Glomerular endothelial cell (primary cell): ENCODE results near the gene STRADA. TPM values are rescaled to one million over a fixed set of nuclear protein-coding genes. Genes with fewer than 3 reads are reported as not detected.

Experiments used
- DNase-seq: peaks from one replicate; pipeline ENCODE4 v3.0.0-alpha.2; 2011; ENCODE audit warnings: low read depth, low spot score; ENCODE audit errors: extremely low read depth
- total RNA-seq: library from RNA; depleted of rRNA; stranded (reverse); fragments of >200 nt; gene quantifications from 2 replicates; pipeline ENCODE4 v1.2.3, GENCODE V29; 2015

STRADA gene
- total RNA-seq, 1 donor from 2014 or later = 34.2 TPM

DNA sequence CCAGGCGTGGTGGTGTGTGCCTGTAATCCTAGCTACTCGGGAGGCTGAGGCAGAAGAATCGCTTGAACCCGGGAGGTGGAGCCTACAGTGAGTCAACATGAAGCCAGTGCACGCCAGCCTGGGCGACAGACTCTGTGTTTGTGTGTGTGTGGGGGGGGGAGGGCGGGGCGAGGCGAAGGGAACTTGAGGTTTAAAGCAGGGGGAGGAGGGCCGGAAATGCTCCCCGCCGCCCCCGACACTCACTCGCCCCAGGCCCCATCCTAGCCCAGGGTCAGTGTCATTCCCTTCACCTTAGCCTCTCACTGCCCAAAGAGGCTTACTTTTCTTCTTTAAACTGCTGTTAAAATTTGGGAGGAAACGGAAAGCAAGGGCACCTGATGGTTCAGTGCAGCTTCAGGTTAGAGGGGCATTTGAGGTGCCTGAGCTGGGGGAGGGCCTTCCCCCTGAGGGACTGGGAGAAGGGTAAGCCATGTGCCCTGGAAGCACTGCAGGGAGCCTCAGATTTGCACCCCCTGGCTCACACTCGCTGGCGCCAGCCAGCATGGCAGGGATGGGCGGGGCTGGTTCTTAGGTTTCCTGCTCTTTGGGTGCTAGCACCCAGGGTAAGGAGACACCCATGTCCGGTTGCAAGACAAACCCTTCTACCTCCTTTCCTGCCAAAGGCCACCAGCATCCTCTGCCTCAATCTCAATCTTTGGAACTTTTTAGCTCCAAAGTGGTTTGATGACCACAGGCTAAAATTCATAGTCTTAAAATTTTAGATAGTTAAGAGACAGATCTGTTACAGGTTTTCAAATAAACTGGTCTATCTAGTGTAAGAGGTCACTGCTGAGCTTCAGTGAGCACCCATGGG lies 39.5 kb downstream of the STRADA start:
- no peak for DNase-seq

DNA sequence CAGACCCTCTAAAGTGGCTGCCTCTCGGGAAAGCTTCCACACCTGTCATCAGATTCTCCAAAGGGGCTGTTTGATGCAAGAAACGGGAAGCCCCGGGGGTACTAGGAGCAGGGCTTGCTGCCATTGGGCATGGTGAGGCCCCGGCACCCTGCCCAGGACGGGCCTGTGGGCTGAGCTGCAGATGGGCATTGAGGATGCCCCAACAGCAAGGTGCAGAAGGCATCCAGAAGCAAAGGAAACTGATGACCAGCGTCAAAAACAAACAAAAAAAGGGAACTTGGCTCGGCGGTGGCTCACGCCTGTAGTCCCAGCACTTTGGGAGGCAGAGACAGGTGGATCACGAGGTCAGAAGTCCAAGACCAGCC lies 40.2 kb downstream of the STRADA start:
- DNase-seq = no peak

DNA sequence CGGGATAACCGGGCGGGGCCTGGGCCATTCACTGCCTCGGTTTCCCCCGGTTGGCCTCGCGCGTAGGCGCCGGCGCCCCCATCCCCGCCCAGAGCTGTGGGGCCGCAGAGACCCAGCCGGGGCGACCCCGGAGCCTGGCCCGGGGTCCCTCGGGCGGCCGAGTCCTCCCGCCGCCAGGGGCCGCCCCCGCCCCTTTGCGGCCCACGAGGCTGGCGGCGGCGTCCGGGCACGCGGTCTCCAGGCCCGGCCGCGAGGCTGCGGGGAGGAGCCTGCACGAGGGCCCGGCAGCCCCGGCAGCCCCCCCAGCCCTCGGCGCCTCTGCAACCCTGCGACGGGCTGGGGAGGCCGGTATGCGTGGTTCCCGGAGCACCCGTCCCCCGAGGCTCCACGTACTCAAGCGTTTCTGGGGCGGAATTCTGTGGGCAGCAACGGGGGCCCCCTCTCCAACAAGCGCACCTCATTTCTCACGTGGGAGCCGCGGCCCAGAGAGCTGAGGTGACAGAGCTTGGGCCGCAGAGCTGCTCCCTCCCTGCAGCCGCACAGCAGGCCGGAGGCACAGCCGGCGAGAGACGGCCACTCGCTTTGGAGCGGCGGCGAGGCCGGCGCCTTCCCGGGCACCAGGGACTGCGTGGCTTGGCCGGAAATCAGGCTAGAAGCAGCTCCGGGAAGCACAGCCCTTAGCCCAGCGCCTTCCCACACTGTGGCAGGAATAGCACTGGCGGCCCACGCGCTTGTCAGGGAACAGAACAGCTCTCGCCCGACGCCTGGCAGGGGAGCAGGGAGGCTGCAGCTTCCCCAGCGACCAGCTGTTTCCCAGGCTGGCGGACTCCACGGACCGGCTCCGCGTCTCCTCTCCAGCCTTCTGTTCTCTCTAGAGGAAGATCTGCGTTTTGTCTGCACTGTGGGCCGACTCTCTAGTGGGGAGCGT lies 40.8 kb downstream of the STRADA start:
- no peak for DNase-seq

DNA sequence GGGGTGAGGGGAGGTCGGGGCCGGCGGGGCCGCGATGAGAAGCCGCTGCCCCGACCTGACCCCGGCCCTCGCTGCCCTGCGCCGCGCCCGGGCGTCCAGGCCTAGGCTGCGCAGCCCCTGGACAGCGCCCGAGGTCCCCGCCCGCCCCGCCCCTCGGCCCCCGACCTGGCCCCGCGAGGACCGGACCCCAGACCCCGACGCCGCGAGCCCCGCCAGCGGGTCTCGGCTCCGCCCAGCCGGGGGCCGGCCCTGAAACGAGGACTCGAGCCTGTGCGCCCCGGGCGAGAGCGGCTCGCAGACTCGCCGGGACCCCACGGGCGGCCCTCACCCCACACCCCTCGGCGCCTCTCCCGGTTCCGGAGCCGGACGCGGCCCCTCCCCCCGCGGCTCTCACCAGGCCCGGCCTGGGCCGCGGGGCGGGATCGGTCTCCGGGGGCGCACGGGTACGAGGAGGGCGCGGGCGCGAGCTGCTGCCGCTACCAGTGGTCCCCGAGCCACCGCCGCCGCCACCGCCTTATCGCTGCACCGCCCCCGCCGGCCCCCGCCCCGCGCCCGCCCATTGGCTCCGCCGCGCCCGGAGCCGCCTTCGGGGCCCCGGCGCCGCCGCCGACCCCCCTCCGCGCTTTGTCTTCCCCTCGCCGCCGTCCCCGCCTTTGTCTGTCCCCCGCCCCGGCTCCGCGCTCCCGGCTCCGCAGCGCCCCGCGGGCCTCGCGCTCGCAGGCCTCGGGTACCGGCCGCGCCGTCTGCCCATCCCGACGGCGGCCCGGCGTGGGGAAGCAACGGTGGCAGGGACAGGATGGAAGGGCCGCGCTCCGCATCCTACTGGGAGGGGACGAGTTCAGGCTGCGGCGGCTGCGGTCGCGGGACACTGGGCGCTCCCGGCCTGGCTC lies 41.7 kb downstream of the STRADA start, which contains the start of gene LIMD2:
LIMD2 (minus strand) TSS at position 488 of the 890 bp plus-strand sequence. CDS start 827 bp downstream, outside the sequence.
- no peak for DNase-seq

DNA sequence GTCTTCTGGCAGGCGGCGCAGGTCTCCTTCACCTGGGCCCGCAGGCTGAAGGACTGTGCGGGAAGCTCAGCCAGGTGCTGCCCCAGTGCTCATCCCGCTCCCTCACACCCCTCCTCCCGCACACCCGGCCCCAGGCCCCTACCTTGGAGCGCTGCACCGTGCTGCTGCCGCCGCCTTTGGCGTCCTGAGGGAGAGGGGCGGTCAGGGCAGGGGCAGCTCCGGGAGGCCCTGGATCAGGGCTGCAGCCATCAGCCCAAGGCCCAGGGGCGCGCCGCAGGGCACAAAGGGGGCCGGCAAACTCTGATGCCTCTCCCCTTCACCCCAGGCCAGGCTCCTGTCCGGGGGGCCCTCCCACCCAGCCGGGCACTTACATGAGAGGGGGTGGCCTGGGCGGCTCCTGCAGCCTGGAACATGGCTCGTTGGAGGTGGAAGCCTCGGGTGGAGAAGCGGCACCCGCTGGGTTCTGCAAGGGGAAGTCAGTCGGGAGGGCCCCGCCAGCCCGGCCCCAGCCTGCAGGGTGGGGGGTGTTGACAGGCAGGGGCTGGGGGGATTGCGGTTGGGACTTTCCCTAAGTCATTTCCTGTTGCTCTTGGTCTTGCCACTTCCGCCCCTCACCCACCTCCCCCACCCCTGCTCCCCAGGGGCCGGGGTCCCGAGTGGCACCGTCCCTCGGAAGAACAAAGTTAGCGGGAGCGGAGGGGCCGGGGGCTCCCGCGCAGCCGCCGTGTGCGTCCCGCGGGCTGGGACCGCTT lies 42.5 kb downstream of the STRADA start:
- no peak for DNase-seq

DNA sequence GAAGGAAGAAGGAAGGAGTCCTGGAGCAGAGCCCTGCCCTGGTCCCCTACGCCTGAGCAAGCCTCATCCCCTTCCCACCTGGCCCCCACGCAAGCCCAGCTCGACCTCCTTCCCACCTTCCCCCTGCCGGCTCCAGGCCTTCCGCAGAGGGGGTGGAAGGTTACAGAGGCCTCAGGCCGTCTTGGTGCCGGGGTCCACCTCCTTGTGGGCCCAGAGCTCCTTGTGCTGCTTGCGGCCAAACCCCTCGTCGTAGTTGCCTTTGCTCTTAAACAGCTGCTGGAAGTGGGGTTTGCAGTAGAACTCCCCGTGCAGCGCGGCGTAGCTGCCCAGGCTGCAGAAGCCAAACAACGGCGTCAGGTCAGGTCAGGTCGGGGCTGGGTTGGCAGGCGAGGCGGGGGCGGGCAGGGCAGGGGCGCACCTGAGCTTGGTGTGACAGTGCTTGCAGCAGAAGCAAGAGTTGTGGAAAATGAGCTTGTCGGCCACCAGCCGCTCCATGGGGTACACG lies 43.2 kb downstream of the STRADA start:
- no peak for DNase-seq

DNA sequence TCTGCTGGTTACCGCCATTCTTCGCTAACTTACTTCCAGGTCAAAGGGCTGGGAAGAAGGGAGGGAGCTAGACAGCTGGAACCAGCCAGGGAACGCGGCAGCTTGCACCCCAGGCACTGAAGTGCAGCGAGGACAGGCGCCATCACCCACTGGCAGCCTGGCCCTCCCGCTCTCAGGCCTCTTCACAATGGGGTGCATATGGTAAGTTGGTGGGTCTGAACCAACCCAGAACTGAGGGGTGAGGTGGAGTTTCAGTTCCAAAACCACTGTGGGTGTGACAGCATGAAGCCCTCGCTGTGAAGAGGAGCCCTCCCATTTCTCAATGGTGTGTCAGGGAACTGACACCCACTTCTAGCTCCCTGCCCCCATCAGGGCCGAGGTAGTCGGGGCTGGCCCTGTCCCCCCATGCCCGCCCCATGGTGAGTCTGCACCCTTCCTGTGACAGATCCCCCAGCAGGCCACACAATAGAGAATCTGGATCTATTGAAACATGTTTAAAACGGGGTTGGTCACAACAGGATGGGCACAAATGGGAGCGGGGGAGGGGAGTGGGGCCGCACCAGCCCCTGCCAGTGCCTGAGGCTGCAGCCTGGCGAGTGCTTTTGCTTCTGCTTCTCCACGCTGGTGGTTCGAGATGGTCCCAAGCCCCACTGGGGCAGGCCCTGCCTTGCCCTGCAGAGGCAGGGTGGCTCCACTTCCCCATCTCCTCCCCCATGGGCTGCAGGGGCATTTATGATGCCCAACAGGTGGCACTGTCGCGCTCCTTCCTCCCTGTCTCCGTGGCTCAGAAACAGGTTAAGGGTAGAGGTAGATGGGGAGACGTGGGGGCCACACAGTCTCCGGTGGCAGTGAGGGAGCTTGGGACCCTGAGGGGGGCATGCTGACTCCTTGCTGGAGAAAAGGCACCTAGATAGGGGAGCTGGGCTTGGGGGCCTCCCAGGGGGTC lies 44.0 kb downstream of the STRADA start:
- no peak for DNase-seq

DNA sequence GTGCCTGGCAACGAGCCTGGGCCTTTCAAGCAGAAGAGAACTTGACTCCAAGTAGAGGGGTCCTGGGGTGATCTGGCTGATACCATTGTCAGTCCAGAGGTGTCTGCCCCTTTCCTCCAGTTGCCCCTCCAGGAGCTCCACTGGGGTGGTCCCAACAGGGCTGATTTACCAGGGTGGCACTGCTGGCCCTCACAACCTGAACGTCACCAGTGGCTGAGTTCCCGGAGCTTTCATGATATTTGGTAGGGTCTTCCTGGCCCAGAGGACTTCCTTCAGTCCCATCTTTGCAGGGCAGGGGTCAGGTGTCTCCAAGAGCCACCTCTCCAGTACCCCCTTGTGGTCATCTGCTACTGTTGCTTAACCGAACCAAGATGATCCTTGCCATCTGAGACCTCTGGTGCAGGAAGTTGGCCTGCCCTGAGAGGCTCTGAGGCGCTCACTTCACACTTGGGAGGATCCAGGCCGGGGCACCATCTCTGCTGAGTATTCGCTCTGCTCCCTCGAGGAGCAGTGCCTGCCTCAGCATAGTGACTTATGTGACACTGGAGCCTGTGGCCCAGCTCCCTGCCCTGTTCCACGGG lies 45.1 kb downstream of the STRADA start:
- DNase-seq = no peak

DNA sequence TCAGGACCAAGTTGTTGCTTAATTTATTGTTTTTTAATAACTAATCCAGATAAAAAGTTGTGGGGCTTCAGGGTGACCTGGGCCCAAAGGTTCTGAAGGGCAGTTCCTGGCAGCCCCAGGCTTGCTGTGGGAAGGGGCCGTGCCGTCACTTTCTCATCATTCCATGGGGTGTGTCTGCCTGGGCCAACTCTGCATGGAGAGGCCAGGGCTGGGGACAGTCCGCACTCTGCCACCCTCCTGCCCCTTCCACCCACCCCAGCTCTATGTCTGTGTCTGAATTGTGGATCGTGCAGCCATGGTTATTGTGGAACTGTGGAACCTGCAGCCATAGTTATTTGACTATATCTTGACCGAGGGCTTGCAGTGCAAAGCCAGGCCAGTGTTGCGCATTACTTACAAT lies 45.7 kb downstream of the STRADA start:
- no peak for DNase-seq

DNA sequence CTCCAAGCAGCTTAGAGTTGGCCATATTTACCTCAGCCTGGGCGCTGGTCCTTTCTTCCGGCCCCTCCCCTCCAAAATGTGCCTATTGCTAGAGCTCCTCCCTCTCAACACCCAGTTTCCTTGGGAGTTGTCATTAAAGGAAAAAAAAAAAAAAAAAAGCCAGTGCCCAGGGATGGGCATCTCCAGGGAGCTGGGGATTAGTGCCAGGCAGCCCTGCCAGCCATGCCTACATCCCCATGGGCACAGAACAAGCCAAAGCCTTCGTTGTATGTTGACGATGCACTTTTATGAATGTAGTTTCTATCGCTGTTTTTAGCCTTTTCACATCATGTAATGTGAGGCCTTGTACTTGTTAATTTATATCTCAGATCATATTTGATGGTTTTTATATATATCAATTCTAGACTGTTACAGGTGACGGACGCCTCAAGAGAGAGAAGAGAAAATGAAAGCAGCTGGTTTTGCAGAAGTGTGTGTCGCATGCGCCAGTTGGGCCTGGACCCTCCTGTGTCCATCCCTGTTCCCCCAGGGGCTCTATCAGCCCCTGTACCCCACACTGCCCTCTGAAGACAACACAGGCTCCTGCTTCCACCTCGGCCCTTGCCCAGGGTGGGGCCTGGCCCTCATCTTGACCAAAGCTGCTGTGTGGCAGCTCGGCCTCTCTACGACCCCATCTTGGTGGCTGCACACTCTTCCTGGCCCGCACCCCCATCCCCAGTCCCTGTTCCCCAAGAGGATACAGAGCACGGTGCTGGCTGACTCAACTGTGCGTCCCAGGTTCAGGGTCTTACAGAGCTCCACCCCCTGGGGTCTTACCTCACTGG lies 46.4 kb downstream of the STRADA start:
- no peak for DNase-seq

DNA sequence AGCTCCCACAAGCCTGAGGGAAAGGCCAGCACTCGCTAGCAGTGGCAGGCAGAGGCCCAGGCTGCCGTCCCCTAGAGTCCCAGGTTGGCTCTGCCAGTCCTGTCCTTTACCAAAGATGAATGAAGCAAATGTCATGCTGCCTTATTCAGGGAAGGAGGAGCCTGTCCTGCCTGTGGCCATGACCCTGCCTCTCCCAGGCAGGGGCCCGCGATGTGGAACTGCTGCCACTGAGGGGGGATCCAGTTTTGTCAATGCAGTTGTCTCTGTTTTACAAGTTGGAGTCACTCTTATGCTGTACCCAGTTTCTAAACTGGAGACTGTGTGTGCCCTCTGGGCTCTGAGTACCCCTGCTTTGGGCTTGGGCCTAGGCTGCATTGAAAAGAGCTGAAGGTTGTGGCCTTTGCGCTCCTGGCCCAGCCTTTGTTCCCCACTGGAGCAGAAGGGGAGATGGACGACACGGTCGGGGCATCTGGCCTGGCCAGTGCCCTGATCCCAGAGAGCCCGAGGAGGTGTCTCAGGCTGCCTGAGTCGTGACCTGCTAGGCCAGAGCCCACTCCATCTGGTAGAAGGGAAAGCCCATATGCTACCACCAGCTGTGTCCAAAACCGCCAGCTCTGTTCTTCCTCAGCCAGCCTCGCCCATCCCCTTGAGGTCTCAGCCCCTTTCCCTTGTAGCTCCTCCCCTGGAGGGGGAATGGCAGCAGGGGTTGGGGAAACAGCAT lies 47.2 kb downstream of the STRADA start:
- no peak for DNase-seq

DNA sequence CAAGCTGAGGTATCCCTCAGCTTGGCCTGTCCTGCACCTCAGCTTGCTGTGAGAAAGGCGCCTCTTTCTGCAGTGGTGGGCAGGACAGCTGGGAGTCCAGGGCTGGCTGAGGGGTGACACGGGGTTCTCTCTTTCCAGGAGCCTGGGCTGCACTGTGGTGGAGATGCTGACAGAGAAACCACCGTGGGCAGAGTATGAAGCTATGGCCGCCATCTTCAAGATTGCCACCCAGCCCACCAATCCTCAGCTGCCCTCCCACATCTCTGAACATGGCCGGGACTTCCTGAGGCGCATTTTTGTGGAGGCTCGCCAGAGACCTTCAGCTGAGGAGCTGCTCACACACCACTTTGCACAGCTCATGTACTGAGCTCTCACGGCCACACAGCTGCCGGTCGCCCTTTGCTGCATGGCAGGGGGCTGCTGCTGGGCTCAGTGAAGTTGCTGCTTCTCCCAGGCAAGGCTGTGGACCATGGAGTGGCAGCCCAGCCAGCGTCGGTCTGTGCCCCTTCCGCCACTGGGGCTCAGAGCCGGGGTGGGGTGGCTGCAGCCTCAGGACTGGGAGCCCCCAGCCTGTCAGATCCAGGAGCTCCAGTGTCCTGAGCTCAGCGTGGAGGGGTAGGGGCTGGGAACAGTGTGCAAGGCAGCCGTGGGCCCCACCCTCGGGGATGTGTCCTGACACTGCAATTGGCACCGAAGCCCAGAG lies 48.0 kb downstream of the STRADA start:
- no peak for DNase-seq

DNA sequence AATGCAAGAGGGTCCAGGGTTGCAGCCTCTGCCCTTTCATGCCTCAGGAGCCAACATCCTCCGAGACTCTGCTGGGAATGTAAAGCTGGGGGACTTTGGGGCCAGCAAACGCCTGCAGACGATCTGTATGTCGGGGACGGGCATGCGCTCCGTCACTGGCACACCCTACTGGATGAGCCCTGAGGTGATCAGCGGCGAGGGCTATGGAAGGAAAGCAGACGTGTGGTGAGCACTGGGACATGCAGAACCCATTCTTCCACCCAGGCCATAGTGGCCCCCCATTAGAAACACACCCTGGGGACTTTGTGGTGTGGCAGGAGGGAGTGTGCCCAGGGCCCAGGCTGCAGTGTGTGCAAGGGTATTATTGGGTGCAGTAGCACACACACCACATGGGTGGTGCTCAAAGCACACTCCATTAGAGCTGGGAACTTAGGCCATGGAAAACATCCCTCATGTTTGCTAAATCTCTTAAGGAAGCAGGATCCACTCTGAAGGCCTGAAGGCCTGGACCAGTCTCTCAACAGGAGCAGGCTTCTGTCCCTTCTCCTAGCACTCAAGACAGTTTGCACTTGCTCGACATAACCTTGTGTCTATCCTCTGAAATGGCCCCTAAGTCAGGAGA lies 49.3 kb downstream of the STRADA start:
- DNase-seq = no peak

DNA sequence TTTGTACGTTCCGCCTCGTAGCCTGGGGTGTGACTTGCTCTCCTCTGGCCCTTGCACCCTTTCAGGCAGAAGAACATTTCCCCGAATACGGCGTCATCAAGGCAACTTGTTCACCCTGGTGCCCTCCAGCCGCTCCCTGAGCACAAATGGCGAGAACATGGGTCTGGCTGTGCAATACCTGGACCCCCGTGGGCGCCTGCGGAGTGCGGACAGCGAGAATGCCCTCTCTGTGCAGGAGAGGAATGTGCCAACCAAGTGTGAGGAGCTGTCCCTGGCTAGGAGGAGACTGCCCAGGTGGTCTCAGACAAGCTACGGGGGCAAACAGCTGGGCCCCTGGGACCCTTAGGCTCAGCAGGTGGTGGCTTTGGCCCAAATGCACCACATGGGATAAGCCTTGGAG lies 52.1 kb downstream of the STRADA start:
- no peak for DNase-seq

DNA sequence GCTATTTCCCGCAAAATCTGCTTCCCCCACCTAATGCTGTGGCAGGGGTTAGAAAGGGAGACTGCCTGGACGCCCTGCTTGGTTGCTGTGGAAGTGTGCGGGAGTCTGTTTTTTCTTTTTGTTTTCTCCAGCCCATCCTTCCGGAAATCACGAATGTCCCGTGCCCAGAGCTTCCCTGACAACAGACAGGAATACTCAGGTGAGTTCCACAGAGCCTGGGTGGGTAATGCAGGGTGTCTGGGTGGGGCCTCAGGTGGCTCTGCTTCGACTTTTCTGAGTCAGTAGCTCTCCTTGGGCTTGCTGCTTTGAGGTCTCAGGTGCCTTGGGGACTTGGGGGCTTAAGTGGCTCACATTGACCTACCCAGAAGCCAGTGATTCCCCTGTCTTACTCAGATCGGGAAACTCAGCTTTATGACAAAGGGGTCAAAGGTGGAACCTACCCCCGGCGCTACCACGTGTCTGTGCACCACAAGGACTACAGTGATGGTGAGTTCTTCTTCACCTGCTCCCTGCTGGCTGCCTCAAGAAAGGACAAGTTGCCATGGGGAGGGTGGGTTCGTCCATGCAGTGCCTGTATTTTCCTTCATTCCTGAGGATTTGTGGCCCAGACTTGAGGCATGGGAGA lies 53.1 kb downstream of the STRADA start:
- no peak for DNase-seq
